HL-60 (cell line): ENCODE results near the gene CFAP45.

Experiments used
- CTCF ChIP-seq: IDR thresholded peaks from one replicate; pipeline ENCODE4 v1.5.1; 2011; ENCODE audit warnings: low read length, control low read depth, inconsistent platforms; ENCODE audit not compliant: insufficient read depth
- POLR2AphosphoS5 ChIP-seq: IDR thresholded peaks from 2 replicates; pipeline ENCODE4 v1.6.1; 2012; ENCODE audit warnings: low read depth

- TF ChIP-seq CTCF (no peak), POLR2AphosphoS5 (no peak)
These were observed 29.4 kb upstream of the CFAP45 start for GRCh38 chr1:159929155-159930051.
